HG03342 (cell line): ENCODE data around the gene ARHGEF6.
A peak's percentile ranks its signal among the peaks of the same experiment; 100 is the strongest.

Source experiments
- ATAC-seq: cut with Tn5 transposase; IDR thresholded peaks from one replicate; pipeline ENCODE4 v1.9.1; 2021; ENCODE audit warnings: mild to moderate bottlenecking, moderate library complexity; ENCODE audit not compliant: unreplicated experiment

Gene ARHGEF6

GRCh38 chrX:136652822-136653723, 127.7 kb downstream of the ARHGEF6 start:
- no peak for ATAC-seq

GRCh38 chrX:136650811-136651210, 129.9 kb downstream of the ARHGEF6 start:
- ATAC-seq: no peak

- ATAC-seq: no peak
Measured at GRCh38 chrX:136647677-136648360, 132.9 kb downstream of the ARHGEF6 start, which contains the start of gene CD40LG. CD40LG (plus strand) TSS chrX:136648158; CDS start chrX:136648249, 91 bp downstream.

- ATAC-seq: no peak
Measured at GRCh38 chrX:136646602-136647239, 134.0 kb downstream of the ARHGEF6 start.

GRCh38 chrX:136643243-136643642, 137.5 kb downstream of the ARHGEF6 start:
- no peak for ATAC-seq

- ATAC-seq: no peak
Measured at GRCh38 chrX:136639506-136640176, 141.1 kb downstream of the ARHGEF6 start.

GRCh38 chrX:136636121-136636520, 144.6 kb downstream of the ARHGEF6 start:
- no peak for ATAC-seq

GRCh38 chrX:136635235-136635634, 145.5 kb downstream of the ARHGEF6 start:
- ATAC-seq: peak; percentile 63

GRCh38 chrX:136630881-136631280, 149.9 kb downstream of the ARHGEF6 start:
- no peak for ATAC-seq

- no peak for ATAC-seq
Measured at GRCh38 chrX:136629084-136629750, 151.5 kb downstream of the ARHGEF6 start.

GRCh38 chrX:136627409-136627808, 153.3 kb downstream of the ARHGEF6 start:
- no peak for ATAC-seq

- no peak for ATAC-seq
Measured at GRCh38 chrX:136626891-136627290, 153.8 kb downstream of the ARHGEF6 start.

GRCh38 chrX:136626237-136626636, 154.5 kb downstream of the ARHGEF6 start:
- ATAC-seq: no peak

- no peak for ATAC-seq
Measured at GRCh38 chrX:136625246-136625645, 155.5 kb downstream of the ARHGEF6 start.

GRCh38 chrX:136623396-136623795, 157.3 kb downstream of the ARHGEF6 start:
- ATAC-seq: no peak

GRCh38 chrX:136622568-136622967, 158.2 kb downstream of the ARHGEF6 start:
- ATAC-seq: no peak

- ATAC-seq: no peak
Measured at GRCh38 chrX:136620780-136621179, 160.0 kb downstream of the ARHGEF6 start.

- ATAC-seq: no peak
Measured at GRCh38 chrX:136619899-136620505, 160.7 kb downstream of the ARHGEF6 start.

GRCh38 chrX:136616987-136617685, 163.6 kb downstream of the ARHGEF6 start:
- ATAC-seq: peak; percentile 96
